GM18868 (cell line): ENCODE measurements around the gene PPM1F.
"Not testable (repeated sequence)": the region's sequence is repeated elsewhere in the genome, so short reads cannot be mapped to it uniquely, and the experiment has no call there.

Source experiments
- ATAC-seq: cut with Tn5 transposase; IDR thresholded peaks from one replicate; pipeline ENCODE4 v1.9.1; 2021; ENCODE audit warnings: mild to moderate bottlenecking, moderate library complexity; ENCODE audit not compliant: unreplicated experiment

PPM1F gene

DNA sequence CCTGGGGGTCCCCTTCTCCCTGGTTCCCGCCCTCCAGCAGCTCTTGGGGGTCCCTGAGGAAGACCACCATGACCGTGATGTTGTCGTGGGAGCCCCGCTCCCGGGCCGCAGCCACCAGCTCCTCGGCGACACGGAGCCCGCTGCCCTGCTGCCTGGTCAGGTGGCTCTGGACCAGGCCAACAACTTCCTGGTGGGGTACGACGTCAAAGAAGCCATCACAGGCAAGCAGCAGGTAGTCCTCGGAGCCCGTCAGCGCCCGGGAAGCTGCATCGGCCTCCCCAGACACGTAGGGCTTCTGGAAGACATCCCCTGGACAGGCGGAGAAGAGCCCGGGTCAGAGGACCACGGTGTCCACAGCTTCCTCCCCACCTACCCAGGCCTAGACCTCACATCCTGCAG is 29.5 kb downstream of the PPM1F start:
- ATAC-seq: no peak

DNA sequence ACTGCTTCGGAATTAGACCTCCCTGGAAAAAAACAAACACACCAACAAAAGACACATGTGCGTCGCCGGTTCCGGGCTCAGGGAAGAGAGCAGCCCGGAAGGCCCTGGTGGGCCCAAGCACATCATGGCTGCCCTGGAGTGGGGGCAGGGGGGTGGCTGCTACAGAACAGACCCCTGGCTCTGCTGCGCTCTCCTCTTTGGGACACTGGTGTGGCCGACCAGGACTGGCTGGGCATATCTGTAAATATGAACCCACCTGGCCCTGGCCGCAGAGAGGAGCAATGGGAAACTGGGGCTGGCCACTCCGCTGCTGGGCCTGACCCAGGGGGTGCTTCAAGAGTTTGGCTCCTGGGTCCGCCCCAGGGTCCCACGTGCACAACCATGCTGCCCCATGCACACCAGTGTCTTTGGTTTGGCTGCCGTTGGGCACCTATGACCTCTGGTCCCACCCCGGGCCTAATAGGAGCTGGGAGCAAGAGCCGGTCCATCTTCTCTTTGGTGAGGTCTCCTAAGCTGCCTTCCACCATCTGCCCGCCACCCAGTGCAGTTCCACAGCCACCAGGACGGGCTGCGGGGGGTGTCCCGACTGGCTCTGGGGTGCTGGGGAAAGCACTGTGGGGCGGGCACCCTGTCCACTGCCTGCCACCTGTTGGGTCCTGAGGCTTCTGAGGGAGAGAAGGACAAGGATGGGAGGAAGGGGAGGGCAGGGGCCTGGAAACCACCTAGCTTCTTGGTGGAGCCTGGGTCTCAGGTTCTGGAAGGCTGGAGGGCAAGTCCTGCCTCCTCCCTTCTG is 30.1 kb downstream of the PPM1F start:
- no peak for ATAC-seq

DNA sequence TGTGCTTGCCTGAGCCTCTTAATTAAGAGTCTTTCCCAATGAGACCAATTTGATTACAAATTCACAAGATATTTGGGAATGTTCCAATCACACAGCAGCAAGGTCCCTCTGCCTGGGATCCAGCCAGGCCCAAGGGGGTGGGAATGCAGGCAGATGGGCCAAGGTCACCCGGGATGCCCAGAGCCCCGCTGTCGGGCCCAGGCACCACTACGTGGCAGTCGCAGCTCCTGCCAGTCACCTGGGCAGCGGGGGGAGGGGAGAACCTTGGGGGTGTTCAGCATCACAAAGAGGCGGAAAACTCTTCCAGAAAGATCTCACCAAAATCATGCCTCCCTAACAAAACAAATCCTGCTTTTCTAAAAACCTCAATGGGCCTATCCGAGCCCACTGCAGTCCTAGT is 30.9 kb downstream of the PPM1F start:
- ATAC-seq: no peak

DNA sequence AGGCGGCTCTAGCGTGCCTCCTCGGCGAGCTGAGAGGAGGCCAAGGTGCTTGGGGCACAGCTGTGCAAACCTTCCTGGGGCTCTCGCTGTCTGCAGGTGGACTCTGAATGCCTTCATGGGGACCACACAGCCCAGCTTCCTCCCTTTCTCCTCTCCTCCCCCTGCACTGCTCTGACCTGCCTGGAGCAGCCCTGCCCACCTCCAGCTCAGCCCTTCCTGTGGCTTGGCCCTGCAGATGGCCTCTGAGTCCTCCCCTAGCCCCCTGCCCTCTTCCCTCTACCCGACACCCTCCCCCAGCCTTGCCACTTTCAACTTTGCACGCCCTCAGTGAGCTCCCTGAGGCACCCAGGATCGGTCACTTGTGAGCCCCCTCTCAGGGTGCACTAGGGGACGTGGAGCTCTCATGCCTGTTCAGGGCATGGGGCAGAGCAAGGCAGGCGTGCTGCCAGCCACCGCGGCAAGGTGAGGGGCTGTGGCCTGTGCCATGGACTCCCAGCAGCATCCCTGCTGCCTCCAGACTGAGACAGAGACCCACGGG is 31.4 kb downstream of the PPM1F start:
- ATAC-seq: no peak

DNA sequence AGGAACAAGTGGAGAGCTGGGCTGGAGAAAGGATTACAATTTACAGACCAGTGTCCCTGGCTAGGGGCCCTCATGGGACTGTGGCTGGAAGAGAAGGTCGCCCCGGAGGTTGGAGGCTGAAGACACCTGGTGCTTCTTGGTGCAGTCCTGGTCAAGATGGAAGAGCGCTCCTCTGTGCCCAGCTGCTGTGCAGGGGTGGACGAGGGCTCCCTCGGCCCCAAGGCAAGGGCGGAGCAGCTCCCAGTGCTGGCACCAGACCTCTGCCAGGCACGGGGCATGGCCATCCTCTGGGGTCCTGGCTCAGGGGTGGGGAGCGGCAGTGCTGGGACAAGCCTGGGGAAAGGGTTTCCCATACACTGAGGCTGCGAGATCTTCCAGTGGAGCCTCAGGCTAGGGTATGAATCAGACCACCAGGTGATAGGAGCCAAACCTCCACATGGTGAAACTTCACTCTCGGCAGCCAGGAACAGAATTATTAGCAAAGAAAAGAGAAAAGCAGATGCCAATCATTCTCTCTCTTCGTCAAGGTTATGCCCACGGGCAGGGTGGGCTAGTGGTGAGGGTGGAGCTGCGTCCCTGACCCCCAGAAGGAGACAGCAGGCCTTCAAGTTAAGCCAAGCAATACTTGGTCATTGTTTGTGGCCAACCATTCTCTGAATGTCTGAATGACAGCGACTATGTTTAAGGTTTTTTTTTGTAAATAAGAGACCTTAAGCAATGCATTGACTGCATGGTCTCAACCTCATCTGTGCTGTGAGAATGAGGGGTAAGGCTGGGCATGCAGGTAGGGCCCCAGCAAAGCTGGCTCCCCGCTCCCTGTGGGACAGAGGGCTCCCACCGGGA is 32.1 kb downstream of the PPM1F start:
- no peak for ATAC-seq

DNA sequence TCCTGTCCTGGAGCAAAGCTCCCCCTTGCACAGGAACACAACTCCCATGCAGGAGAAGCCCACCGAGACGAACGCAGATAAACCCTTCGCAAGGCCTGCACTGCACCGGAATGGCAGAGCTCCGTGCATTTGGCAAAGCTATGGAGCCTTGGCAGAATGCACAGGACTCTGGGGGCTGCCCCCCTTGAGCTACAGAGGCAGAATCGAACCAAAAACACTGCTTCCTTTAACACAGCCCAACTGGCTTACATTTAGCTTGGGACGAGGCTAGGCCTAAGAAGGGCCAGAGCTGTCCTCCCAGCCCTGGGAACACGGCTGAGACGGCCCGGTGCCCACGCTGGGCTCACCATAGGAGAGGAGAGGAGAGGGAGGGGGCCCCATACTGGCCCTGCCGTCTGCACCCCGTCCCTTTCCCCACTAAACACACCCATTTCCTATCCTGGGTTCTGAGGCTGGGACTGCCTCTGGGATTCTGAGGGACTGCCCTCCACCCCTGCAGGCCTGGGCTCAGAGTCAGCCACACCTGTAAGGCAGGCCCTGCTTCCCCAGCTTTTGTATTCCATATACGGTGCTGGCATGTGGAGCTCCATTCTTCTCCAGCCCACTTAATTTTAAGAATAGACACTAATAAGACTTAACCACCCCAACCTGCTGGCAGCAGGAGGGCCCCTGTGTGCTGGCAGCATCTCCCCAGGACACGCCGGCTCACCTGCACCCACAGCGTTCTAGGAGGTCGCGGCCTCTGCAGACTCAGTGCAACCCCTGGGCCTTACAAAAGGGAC is 32.9 kb downstream of the PPM1F start:
- no peak for ATAC-seq

DNA sequence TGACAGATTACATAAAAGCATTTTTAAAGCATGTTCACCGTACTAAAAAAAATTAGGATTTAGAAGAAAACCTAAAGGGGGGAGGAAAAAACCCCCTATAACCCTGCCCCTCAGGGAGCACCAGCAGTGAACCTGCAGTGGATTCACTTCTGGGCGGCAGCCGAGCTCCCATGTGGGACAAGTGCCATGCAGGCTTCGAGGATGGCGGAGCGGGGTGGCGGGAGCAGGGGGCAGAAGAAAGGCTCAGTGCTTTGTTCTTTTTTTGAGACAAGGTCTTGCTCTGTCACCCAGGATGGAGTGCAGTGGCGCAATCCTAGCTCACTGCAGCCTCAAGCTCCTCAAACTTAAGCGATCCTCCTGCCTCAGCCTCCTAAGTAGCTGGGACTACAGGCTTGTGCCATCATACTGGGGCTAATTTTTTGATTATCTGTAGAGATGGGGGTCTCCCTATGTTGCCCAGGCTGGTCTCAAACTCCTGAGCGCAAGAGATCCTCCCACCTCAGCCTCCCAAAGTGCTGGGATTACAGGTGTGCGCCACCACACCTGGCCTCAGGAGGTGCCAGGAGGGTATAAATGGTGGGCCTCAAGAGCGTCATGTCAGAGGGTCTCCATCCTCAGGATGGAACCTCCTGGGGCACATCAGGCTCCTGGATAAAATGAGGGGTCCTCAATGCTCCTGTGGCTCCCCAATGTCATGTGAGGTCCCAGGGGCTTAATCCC is 34.0 kb downstream of the PPM1F start:
- no peak for ATAC-seq

DNA sequence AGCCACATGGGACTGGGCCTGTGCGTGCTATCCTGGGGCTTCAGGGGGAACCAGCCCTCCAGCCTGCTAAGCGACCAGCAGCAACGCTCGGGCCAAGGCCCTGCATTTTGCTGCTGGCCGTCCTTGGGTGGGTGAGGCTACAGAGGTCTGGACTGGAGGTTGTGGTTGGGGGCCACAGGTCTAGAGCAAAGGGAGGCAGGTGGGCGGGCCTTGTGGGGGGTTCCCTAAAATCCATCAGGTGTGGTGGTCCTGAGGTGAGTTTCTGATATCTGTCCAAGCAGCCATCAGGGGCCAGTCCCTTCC is 34.7 kb downstream of the PPM1F start:
- no peak for ATAC-seq

DNA sequence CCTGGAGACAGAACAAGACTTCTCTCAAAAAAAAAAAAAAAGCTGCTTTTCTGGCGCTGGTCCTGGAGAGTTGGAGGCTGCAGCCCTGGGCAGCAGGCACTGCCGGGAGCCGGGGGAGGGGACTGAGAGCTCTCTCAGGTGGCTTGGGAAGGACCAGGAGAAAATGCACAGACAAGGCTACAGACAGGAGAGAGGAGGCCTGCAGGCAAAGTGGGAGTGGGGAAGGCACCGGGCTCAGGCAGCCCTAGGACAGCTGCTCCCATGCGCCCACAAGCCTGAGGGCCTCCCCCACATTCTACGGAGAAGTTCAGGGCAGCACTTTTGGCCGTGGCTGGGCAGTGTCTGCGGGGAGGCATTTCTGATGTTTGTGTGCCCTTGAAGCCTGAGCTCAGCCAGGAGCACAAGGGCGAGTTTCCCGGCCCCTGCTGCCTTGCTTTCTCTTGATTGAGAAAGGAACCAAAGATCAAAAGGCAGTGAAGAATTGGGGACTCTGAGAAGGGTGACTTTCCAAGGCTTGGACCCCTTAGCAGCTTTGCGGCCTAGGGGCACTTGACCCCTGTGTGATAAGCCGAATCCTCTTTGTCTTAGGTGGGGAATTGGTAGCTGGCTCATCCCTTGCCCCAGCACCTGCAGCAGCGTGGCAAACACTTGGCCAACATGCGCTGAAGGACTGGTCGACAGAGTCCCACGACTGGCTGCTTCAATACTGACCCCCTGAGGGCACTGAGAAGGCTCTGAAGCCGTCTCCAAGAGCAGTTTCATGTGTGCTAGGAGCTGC is 35.3 kb downstream of the PPM1F start:
- no peak for ATAC-seq

DNA sequence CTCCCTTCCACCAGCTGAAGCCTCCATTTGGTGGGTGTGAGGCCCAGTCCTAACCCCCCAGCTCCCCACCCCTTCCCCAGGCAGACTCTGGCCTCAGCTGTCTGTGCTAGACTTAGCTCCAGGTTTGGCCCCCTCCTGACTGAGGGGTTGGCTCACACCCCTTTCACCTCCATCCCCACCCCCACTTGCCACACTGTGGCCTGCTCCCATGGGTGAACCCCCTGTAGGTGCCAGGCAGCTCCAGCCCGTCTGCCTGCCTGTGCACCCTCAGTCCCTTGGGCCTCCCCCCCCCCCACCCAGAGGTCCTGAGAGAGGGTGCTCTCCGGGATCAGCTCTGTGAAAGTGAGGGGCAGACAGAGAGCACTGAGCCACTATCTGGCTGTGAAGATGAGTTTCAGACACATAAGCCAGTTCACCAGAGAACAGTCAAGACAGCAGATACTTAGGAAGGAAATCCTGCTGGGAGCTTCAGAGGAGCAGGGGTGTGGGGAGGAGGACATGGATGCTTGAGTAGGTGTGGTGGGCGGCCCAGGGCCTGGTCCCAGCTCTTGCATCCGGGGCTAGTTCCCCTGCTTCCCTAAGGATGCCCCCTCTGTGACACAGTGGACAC is 36.2 kb downstream of the PPM1F start:
- no peak for ATAC-seq

DNA sequence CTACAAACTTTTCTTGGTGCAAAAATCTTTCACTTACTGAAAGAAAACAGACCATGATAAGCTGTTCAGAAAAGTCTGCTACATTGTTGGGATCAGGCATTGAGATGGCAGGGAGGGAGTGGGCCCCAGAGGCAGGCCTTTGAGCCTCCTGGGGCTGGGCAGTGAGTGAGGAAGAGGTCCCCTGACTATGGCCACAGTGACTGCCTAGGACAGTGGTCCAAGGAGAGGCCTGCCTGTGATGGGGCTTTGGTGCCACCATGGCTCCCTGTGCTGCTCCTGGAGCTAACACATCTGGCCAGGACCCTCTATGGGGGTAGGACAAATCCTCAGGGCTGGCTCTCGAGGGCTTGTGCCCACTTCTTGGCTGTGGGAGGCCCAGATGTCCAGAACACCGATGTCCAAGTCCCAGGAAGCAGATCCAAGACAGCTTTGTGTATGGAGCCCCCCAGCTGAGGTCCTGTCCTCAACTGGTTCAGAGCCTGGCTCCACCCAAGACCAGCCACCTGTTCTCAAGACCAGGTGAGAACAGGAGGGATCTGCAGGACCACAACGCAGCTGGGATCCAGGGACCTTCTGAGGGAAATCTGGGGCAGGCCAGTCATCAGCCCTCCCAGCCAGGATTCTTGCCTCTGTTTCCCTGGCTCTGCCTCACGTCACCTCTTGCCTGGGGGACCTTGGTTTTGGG is 36.9 kb downstream of the PPM1F start:
- no peak for ATAC-seq

DNA sequence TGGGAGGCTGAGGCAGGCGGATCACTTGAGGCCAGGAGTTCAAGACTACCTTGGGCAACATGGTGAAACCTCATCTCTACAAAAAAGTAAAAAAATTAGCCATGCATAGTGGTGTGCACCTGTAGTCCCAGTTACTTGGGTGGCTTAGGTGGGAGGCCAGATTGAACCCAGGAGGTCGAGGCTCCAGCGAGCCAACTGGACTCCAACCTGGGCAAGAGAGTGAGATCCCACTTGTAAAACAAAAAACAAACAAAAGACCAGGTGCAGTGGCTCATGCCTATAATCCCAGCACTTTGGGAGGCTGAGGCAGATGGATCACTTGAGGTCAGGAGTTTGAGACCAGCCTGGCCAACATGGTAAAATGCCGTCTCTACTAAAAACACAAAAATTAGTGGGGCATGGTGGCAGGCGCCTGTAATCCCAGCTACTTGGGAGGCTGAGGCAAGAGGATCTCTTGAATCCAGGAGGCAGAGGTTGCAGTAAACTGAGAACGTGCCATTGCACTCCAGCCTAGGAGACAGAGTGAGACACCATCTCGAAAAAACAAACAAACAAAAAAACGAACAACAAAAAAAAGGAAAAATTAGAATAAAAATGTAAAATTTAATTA is 38.5 kb downstream of the PPM1F start:
- not testable (repeated sequence) for ATAC-seq

DNA sequence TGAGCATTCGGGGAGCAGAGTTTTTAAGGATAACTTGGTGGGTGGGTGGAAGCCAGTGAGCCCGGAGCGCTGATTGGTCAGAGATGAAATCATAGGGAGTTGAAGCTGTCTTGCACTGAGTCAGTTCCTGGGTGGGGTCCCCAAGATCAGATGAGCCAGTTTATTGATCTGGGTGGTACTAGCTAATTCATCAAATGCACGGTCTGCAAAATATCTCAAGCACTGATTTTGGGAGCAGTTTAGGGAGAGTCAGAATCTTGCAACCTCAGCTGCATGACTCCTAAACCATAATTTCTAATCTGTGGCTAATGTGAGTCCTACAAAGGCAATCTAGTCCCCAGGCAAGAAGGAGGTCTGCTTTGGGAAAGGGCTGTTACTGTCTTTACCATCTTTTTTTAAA is 42.3 kb downstream of the PPM1F start:
- not testable (repeated sequence) for ATAC-seq

DNA sequence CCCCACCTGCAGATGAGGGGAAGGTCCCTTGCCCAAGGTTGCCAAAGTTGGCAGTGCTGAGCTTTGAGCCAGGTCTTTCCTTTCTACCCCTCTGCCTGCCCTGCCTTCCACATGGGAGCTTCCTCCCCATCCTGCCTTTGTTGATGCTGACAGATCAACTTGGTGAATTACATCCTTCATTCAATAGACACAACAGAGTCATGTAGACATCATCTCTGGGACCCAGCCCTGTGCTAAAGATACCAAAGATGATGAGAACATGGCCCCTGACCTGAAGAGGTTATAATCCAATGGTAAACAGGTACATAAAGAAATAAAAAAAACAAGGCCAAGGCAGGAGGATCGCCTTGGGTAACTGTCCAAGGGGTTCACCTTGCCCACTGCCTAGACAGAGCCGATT is 42.8 kb downstream of the PPM1F start:
- no peak for ATAC-seq

DNA sequence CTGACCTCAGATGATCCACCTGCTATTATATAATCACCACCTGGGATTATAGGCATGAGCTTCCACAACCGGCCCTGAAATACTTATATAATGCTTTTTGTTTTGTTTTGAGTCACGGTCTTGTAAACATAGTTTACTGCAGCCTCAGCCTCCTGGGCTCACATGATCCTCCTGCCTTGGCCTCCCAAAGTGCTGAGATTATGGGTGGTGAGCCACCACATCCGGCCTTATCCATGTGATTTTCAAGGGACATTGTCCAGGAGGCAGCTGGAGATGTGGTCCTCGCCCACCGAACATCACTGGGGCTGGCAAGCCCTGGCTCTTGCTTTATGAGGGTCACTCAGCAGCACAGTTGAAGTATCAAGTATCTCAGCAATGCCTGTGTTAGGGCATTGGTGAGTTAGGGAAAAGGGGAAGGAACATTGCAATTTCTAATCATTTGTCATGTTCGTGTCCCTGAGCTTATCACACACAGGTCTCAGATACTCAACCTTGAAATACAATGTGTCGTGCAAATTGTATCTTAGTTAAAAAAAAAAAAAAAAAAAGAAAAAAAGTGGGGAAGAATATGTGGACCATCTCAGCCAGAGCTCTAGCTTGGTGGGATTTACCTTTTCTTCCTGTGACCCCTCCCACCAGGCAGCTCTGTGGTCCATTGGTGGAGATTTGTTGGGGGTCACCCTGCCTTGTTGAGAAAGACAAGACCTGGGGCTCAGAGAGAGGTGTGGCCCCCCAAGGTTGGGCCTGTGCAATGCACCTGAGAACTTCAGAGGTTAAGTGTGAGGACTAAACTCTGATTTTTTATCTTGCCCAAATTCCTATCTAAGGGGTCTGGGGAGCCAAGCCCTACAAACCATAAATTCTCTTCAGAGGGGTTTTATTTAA is 44.8 kb downstream of the PPM1F start:
- ATAC-seq: no peak

DNA sequence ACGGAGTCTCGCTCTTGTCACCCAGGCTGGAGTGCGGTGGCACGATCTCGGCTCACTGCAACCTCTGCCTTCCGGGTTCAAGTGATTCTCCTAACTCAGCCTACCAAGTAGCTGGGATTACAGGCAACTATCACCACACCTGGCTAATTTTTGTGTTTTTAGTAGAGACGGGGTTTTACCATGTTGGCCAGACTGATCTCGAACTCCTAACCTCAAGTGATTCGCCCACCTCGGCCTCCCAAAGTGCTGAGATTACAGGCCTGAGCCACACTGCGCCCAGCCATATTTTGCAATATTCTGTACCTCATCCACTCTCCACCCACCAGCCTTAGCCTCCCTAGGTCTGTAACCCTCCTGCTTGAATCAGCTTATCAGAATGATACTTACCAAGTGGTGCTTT is 47.4 kb downstream of the PPM1F start:
- not testable (repeated sequence) for ATAC-seq

DNA sequence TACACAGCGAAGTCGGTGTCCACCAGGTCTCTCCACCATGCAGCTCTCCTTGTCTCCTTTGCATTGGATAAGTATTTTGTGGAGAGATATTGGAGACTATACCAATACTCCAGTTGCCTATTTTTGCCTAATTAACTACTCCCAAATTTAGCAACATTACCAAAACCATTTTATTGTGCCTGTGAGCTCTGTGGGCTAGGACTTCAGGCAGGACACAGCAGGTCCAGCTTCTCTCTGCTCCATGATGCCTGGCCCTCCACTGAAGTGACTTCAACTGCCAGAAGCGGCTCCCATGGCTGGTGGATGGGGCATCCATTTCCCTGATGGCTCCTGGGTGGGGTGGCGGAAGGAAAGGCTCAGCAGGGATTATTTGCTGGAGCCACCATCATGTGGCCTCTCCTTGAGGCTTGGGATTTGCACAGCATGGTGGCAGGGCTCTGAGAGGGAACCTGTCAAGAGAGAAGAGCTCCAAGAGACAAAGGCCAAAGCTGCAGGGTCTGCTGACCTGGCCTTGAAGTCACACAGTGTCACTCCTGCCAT is 48.3 kb downstream of the PPM1F start:
- no peak for ATAC-seq
